ENCODE measurements around the gene GLT1D1. TPM values are rescaled to one million over a fixed set of nuclear protein-coding genes. Genes with fewer than 3 reads are reported as not detected.

The GLT1D1 gene
- total and polyA plus RNA-seq, 2 donors: 0.27 to 0.58 TPM

DNA sequence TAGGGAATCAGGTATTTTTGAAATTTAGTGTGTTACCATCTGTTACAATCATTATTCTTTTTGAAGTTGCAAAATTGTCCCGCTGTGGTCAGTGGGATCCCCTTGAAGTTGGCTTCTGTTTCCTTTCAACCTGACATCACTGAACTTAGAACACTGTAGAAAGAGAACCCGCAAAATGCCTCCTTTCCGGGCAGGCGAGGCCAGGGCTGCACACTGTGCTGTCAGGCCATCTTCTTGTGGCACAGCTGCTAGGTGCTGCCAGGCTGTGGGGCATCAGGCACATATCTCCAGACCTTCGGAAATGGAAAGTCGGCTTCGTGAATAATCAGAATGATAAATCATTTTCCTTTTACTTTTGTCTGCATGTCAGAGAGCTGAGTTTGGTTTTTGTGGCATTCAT is 103.5 kb downstream of the GLT1D1 start:
- Histone ChIP-seq H3K4me3 (ENCODE audit: low read depth, low read length) (no peak overlapping the region), H3K36me3 (ENCODE audit: insufficient read depth) (no peaks in the 10 kb centered on the region), H3K27ac (ENCODE audit: low read depth) (no peak overlapping the region), H3K4me1 (ENCODE audit: insufficient read depth) (no peaks in the 10 kb centered on the region)
- DNase-seq (ENCODE audit: extremely low spot score): no peak
- 69% methylated on average over 7 of the region's 7 CpGs for WGBS

- Histone ChIP-seq H3K27ac (ENCODE audit: low read depth) (no peak overlapping the region), H3K4me3 (ENCODE audit: low read depth, low read length) (no peak overlapping the region), H3K4me1 (ENCODE audit: insufficient read depth) (no peaks in the 10 kb centered on the region), H3K36me3 (ENCODE audit: insufficient read depth) (no peaks in the 10 kb centered on the region)
- WGBS: 52% methylated on average over 16 of the region's 16 CpGs
- no peak for DNase-seq (ENCODE audit: extremely low spot score)
Measured at GRCh38 chr12:128959901-128960300, 106.6 kb downstream of the GLT1D1 start.

GRCh38 chr12:128961308-128961902 is 108.1 kb downstream of the GLT1D1 start:
- no peak overlapping the region for H3K4me3 ChIP-seq (ENCODE audit: low read depth, low read length)
- no peak overlapping the region for H3K27ac ChIP-seq (ENCODE audit: low read depth)
- no peaks in the 10 kb centered on the region for H3K4me1 ChIP-seq (ENCODE audit: insufficient read depth)
- no peaks in the 10 kb centered on the region for H3K36me3 ChIP-seq (ENCODE audit: insufficient read depth)
- DNase-seq (ENCODE audit: extremely low spot score): no peak
- 67% methylated on average over 8 of the region's 8 CpGs for WGBS

DNA sequence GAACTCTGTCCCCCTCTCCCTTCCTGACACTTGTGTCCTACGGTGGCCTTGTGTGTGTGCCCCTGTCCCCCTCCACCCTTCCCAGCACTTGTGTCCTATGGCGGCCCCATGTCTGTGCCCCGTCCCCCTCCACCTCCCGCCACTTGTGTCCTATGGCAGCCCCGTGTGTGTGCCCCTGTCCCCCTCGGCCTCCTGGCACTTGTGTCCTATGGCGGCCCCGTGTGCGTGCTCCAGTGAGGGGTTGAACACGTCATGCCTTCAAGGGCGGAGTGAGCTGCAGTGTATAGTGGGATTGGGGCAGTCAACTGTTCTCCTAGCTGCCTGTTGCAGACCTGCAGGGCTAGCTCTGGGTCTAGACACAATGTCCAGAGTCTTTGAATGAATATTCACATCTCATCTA is 108.7 kb downstream of the GLT1D1 start:
- H3K4me1 ChIP-seq (ENCODE audit: insufficient read depth): no peaks in the 10 kb centered on the region
- H3K27ac ChIP-seq (ENCODE audit: low read depth): no peak overlapping the region
- H3K36me3 ChIP-seq (ENCODE audit: insufficient read depth): no peaks in the 10 kb centered on the region
- WGBS: 83% methylated on average over 11 of the region's 11 CpGs
- no peak for DNase-seq (ENCODE audit: extremely low spot score)
- no peak overlapping the region for H3K4me3 ChIP-seq (ENCODE audit: low read depth, low read length)

DNA sequence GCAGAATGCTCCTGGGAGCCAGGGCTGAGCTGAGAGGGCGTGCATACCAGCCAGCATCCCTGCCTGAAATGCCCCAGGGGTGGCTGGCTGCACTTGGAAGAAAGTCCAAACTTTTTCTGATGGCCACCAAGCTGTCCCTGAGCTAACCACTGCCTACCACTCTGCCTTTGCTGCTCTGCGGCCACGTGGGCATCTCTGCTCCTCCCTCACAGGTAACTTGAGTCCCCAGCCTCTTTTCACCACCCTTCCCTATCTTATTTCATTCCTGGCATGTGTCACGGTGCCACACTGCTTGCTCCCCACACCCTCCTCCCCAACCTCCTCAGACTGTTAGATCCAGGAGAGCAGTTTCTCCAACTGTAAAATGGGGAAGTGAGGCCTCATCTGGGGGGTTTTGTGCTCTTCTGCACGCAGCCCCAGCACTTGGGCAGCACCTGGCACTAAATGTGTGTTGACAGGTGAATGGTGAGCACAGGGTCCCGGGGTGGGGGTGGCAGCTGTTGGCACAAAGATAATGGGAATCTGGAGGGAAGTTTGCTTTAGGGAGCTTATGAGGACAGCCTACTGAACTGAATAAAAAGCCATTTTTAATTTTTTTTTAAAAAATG is 113.0 kb downstream of the GLT1D1 start:
- DNase-seq (ENCODE audit: extremely low spot score): no peak
- no peak overlapping the region for H3K27ac ChIP-seq (ENCODE audit: low read depth)
- WGBS: 31% methylated on average over 6 of the region's 6 CpGs
- no peaks in the 10 kb centered on the region for H3K36me3 ChIP-seq (ENCODE audit: insufficient read depth)
- no peak overlapping the region for H3K4me3 ChIP-seq (ENCODE audit: low read depth, low read length)
- H3K4me1 ChIP-seq (ENCODE audit: insufficient read depth): no peaks in the 10 kb centered on the region

DNA sequence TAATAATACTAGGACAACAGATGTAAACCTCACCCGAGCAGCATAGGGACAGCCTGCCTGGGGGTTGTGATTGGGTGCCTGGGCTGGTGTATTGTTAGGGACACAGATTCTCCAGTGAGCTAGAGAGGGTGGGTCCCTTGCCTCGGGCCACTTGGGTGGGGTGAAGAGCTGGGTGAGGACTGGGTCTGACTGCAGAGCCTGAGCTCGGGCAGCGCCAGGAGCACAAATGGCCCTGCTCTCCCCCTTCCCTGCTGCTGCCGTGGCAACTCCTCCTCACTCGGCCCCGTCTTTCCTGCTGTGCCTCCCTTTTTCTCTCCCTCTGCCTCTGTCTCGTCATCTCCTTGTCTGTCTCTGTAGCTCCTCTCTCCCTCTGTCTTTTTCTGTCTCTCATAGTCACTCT is 115.4 kb downstream of the GLT1D1 start:
- H3K27ac ChIP-seq (ENCODE audit: low read depth): no peak overlapping the region
- WGBS: 24% methylated on average over 8 of the region's 8 CpGs
- no peaks in the 10 kb centered on the region for H3K4me1 ChIP-seq (ENCODE audit: insufficient read depth)
- H3K4me3 ChIP-seq (ENCODE audit: low read depth, low read length): no peak overlapping the region
- H3K36me3 ChIP-seq (ENCODE audit: insufficient read depth): no peaks in the 10 kb centered on the region
- no peak for DNase-seq (ENCODE audit: extremely low spot score)

- H3K4me1 ChIP-seq (ENCODE audit: insufficient read depth): no peaks in the 10 kb centered on the region
- WGBS: 2% methylated on average over 18 of the region's 18 CpGs
- H3K4me3 ChIP-seq (ENCODE audit: low read depth, low read length): no peak overlapping the region
- no peak overlapping the region for H3K27ac ChIP-seq (ENCODE audit: low read depth)
- H3K36me3 ChIP-seq (ENCODE audit: insufficient read depth): no peaks in the 10 kb centered on the region
- no peak for DNase-seq (ENCODE audit: extremely low spot score)
Measured at GRCh38 chr12:128969480-128970055, 116.3 kb downstream of the GLT1D1 start.

DNA sequence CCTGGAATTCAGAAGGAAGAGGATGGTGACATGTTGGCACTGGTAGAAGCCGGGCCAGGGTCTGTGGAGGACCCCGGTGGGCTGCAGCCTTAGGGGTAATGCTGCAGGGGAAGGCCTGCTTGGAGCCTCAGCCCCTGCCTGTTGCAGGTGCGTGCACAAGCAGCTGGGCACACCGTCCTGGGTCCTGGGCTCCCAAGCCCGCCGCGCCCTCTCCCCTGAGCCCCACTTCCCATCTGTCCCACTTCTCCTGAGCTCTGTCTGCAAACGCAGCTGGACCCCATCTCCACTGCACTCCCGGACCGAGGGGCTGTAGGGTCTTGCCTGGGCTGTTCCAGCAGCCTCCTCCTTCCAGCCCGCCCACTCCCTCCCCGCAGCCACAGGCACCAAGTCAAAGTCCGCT is 116.8 kb downstream of the GLT1D1 start:
- DNase-seq (ENCODE audit: extremely low spot score): no peak
- Histone ChIP-seq H3K4me1 (ENCODE audit: insufficient read depth) (no peaks in the 10 kb centered on the region), H3K36me3 (ENCODE audit: insufficient read depth) (no peaks in the 10 kb centered on the region), H3K27ac (ENCODE audit: low read depth) (no peak overlapping the region), H3K4me3 (ENCODE audit: low read depth, low read length) (no peak overlapping the region)
- 16% methylated on average over 13 of the region's 13 CpGs for WGBS

DNA sequence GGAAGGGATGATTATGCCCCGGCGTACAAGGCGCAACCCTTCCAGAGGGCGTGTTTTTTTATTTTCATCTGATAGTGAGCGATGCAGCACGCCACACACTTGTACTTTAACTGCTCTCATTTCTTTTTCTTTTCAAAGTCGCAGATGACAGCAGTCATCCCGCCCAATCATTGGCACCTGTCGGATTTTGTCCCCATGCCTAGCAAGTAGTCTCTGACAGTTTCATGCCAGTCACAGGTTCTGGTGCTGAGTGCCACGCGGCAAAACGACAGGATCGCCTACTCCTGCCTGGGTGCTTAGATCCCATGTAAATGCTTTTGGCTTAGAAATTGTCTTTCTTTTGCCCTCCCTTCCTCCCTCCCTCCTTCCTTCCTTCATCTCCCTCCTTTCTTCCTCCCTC is 117.7 kb downstream of the GLT1D1 start:
- H3K4me3 ChIP-seq (ENCODE audit: low read depth, low read length): no peak overlapping the region
- DNase-seq (ENCODE audit: extremely low spot score): no peak
- H3K27ac ChIP-seq (ENCODE audit: low read depth): no peak overlapping the region
- 81% methylated on average over 13 of the region's 13 CpGs for WGBS
- H3K4me1 ChIP-seq (ENCODE audit: insufficient read depth): no peaks in the 10 kb centered on the region
- no peaks in the 10 kb centered on the region for H3K36me3 ChIP-seq (ENCODE audit: insufficient read depth)

DNA sequence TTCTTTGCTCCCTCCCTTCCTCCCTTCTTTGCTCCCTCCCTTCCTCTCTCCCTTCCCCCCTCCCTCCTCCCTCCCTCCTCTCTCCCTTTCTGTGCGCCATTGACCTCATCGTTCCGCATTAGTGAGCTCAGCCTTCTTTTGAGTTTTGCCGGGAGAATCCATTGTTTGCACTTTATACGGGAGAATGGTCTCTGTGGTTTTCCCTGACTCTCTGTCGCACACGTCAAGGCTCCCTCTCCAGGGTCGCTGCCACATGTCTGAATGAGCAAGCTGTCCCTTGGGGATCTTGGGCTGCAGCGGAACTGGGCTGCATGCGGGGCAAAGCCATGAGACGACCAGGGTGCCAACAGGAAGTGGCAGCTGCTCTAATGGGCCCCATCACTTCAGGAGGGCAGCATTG is 118.5 kb downstream of the GLT1D1 start:
- DNase-seq (ENCODE audit: extremely low spot score): no peak
- Histone ChIP-seq H3K4me1 (ENCODE audit: insufficient read depth) (no peaks in the 10 kb centered on the region), H3K4me3 (ENCODE audit: low read depth, low read length) (no peak overlapping the region), H3K27ac (ENCODE audit: low read depth) (no peak overlapping the region), H3K36me3 (ENCODE audit: insufficient read depth) (no peaks in the 10 kb centered on the region)
- WGBS: 58% methylated on average over 11 of the region's 11 CpGs

GRCh38 chr12:128973883-128974681 is 120.8 kb downstream of the GLT1D1 start:
- WGBS: 75% methylated on average over 20 of the region's 20 CpGs
- DNase-seq (ENCODE audit: extremely low spot score): no peak
- no peak overlapping the region for H3K27ac ChIP-seq (ENCODE audit: low read depth)
- H3K36me3 ChIP-seq (ENCODE audit: insufficient read depth): no peaks in the 10 kb centered on the region
- H3K4me1 ChIP-seq (ENCODE audit: insufficient read depth): no peaks in the 10 kb centered on the region
- no peak overlapping the region for H3K4me3 ChIP-seq (ENCODE audit: low read depth, low read length)

DNA sequence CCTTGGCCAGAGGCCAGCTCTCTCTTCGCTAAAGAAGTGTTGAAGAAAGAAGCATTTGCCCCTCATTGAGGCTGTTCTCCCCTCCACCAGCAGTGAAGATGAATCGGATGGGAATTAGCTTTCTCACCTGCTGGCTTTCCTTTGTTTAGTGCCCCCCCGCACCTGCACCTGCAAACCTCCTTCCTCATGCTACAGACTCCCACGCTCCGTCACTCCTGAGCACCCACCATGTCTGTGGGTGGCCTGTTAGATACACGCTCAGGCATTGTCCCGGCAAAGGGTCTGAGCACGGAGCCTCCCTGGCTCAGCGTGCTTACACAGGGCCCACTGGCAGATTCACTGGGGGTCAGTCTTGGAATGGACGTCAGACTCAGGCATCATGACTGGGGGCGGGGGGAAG is 121.6 kb downstream of the GLT1D1 start:
- H3K36me3 ChIP-seq (ENCODE audit: insufficient read depth): no peaks in the 10 kb centered on the region
- no peak overlapping the region for H3K27ac ChIP-seq (ENCODE audit: low read depth)
- WGBS: 79% methylated on average over 11 of the region's 11 CpGs
- no peaks in the 10 kb centered on the region for H3K4me1 ChIP-seq (ENCODE audit: insufficient read depth)
- no peak for DNase-seq (ENCODE audit: extremely low spot score)
- H3K4me3 ChIP-seq (ENCODE audit: low read depth, low read length): no peak overlapping the region

- DNase-seq (ENCODE audit: extremely low spot score): no peak
- no peaks in the 10 kb centered on the region for H3K4me1 ChIP-seq (ENCODE audit: insufficient read depth)
- 4% methylated on average over 22 of the region's 22 CpGs for WGBS
- no peak overlapping the region for H3K4me3 ChIP-seq (ENCODE audit: low read depth, low read length)
- H3K27ac ChIP-seq (ENCODE audit: low read depth): no peak overlapping the region
- no peaks in the 10 kb centered on the region for H3K36me3 ChIP-seq (ENCODE audit: insufficient read depth)
Measured at GRCh38 chr12:128976120-128976738, 123.0 kb downstream of the GLT1D1 start.
